DND-41 (cell line): Measurements from ENCODE around the gene CFAP77.

Source experiments
- EZH2 ChIP-seq: IDR thresholded peaks from 3 replicates; pipeline ENCODE4 v1.6.1; 2012; ENCODE audit warnings: borderline replicate concordance, low read depth, mild to moderate bottlenecking, moderate library complexity, low read length, inconsistent platforms; ENCODE audit not compliant: severe bottlenecking
- TF ChIP-seq, protein P1 (sequence below): IDR thresholded peaks from 2 replicates; pipeline ENCODE4 v1.5.1; 2012; ENCODE audit warnings: borderline replicate concordance, low read length, moderate library complexity, mild to moderate bottlenecking; ENCODE audit not compliant: poor library complexity, severe bottlenecking; ENCODE audit errors: extremely low read depth

DNA sequence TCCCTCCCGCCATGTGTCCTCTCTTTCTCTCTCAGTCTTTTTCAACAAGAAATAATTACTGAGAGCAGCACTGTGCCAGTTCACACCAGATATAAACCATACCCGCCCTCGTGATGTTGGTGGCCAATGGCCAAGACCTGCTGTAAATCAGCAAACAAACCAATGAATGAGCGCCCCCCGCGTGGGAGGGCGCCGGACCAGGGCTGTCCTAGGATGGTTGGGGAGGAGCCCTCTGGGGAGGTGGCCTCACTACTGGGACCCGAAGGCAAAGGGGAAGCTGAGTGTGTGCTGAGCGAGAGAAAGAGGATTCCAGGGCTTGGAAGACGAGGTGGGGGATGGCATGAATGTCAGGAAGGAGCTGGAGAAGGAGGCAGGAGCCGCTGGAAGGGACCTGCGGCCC, 121.2 kb downstream of the CFAP77 start:
- TF ChIP-seq, protein P1, sequence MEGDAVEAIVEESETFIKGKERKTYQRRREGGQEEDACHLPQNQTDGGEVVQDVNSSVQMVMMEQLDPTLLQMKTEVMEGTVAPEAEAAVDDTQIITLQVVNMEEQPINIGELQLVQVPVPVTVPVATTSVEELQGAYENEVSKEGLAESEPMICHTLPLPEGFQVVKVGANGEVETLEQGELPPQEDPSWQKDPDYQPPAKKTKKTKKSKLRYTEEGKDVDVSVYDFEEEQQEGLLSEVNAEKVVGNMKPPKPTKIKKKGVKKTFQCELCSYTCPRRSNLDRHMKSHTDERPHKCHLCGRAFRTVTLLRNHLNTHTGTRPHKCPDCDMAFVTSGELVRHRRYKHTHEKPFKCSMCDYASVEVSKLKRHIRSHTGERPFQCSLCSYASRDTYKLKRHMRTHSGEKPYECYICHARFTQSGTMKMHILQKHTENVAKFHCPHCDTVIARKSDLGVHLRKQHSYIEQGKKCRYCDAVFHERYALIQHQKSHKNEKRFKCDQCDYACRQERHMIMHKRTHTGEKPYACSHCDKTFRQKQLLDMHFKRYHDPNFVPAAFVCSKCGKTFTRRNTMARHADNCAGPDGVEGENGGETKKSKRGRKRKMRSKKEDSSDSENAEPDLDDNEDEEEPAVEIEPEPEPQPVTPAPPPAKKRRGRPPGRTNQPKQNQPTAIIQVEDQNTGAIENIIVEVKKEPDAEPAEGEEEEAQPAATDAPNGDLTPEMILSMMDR = no peak
- no peak for TF ChIP-seq EZH2
